Activated CD4-positive, alpha-beta T cell treated with anti-CD3 and anti-CD28 coated beads, Interleukin-2, amount 50 U/mL, for 24 hours (primary cell): Measurements from ENCODE around the gene NGEF.

Source experiments
- DNase-seq, 2 donors: peaks; one replicate each; pipeline ENCODE4 v3.0.0-alpha.2; 2020; ENCODE audit warnings: low read depth in 1 of 2, low spot score in 1 of 2

NGEF gene

GRCh38 chr2:232973011-232973735 lies 39.9 kb downstream of the NGEF start:
- DNase-seq = no peak

- DNase-seq = no peak
Observed at GRCh38 chr2:232971744-232972143, 41.3 kb downstream of the NGEF start.

GRCh38 chr2:232970051-232970450 lies 43.0 kb downstream of the NGEF start:
- no peak for DNase-seq

GRCh38 chr2:232967474-232967873 lies 45.6 kb downstream of the NGEF start:
- DNase-seq = no peak

- DNase-seq = no peak
Observed at GRCh38 chr2:232966122-232966521, 46.9 kb downstream of the NGEF start.

GRCh38 chr2:232963913-232964312 lies 49.1 kb downstream of the NGEF start:
- no peak for DNase-seq

GRCh38 chr2:232960862-232961261 lies 52.2 kb downstream of the NGEF start:
- DNase-seq = no peak

- no peak for DNase-seq
Observed at GRCh38 chr2:232959139-232959538, 53.9 kb downstream of the NGEF start.

GRCh38 chr2:232957657-232958090 lies 55.4 kb downstream of the NGEF start:
- DNase-seq = no peak

- DNase-seq = no peak
Observed at GRCh38 chr2:232955856-232956255, 57.2 kb downstream of the NGEF start.

- DNase-seq = no peak
Observed at GRCh38 chr2:232954691-232955090, 58.4 kb downstream of the NGEF start.

GRCh38 chr2:232951891-232952290 lies 61.2 kb downstream of the NGEF start:
- no peak for DNase-seq

GRCh38 chr2:232951181-232951580 lies 61.9 kb downstream of the NGEF start:
- DNase-seq = no peak

GRCh38 chr2:232950751-232951150 lies 62.3 kb downstream of the NGEF start:
- DNase-seq = no peak

GRCh38 chr2:232949016-232949415 lies 64.0 kb downstream of the NGEF start:
- no peak for DNase-seq

- no peak for DNase-seq
Observed at GRCh38 chr2:232942831-232943230, 70.2 kb downstream of the NGEF start.

GRCh38 chr2:232941912-232942594 lies 71.0 kb downstream of the NGEF start:
- DNase-seq = no peak

GRCh38 chr2:232941400-232941799 lies 71.7 kb downstream of the NGEF start:
- DNase-seq = no peak

- DNase-seq = no peak
Observed at GRCh38 chr2:232940724-232941123, 72.3 kb downstream of the NGEF start.

- no peak for DNase-seq
Observed at GRCh38 chr2:232937278-232937906, 75.7 kb downstream of the NGEF start.

GRCh38 chr2:232931636-232932035 lies 81.4 kb downstream of the NGEF start:
- DNase-seq = no peak

GRCh38 chr2:232930059-232930400 lies 83.0 kb downstream of the NGEF start:
- no peak for DNase-seq
